ENCODE results near the gene COL5A2. TPM values are rescaled to one million over a fixed set of nuclear protein-coding genes. Genes with fewer than 3 reads are reported as not detected.

COL5A2 gene
- total RNA-seq, 6 experiments from 2014 or later, result 5.7 to 17.6 (median 8.6) TPM

DNA sequence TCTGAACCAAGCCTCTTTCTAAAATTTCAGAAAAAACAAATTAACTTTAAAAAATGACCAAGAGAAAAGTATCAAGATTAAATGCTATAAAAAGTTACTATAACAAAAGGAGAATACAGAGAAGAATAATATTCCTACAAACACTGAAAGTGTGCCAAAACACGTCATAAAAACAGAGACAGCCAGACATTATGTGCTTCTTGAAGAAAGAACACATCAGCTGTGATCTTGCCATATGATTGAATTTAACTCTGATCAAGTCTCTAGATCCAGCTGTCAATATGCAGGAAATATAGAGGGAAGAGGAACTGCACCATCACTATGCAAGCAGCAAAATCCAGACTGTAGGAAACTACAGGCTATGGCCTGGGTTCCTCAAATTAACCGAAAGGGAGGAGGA is 33.7 kb upstream of the COL5A2 start:
- no peaks in the 10 kb centered on the region for H3K36me3 ChIP-seq
- intact Hi-C loops (cut with DNase I), result no loop called here
- no peak for DNase-seq
- 74% methylated on average over 2 of the region's 2 CpGs for WGBS (ENCODE audit: insufficient coverage, low coverage, low lambda C conversion rate, missing lambda C conversion rate)
- H3K27ac ChIP-seq, result no peak overlapping the region
- no peaks in the 10 kb centered on the region for H3K27me3 ChIP-seq
- H3K4me1 ChIP-seq, result no peaks in the 10 kb centered on the region
- no peak overlapping the region for H3K4me3 ChIP-seq
- no peak for ATAC-seq
- TF ChIP-seq POLR2A (IDR thresholded peaks at IDR 0.05), result no peak
- TF ChIP-seq, protein P1, sequence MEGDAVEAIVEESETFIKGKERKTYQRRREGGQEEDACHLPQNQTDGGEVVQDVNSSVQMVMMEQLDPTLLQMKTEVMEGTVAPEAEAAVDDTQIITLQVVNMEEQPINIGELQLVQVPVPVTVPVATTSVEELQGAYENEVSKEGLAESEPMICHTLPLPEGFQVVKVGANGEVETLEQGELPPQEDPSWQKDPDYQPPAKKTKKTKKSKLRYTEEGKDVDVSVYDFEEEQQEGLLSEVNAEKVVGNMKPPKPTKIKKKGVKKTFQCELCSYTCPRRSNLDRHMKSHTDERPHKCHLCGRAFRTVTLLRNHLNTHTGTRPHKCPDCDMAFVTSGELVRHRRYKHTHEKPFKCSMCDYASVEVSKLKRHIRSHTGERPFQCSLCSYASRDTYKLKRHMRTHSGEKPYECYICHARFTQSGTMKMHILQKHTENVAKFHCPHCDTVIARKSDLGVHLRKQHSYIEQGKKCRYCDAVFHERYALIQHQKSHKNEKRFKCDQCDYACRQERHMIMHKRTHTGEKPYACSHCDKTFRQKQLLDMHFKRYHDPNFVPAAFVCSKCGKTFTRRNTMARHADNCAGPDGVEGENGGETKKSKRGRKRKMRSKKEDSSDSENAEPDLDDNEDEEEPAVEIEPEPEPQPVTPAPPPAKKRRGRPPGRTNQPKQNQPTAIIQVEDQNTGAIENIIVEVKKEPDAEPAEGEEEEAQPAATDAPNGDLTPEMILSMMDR (IDR thresholded peaks at IDR 0.05), result no peak
- H3K9me3 ChIP-seq, result no peaks in the 10 kb centered on the region

DNA sequence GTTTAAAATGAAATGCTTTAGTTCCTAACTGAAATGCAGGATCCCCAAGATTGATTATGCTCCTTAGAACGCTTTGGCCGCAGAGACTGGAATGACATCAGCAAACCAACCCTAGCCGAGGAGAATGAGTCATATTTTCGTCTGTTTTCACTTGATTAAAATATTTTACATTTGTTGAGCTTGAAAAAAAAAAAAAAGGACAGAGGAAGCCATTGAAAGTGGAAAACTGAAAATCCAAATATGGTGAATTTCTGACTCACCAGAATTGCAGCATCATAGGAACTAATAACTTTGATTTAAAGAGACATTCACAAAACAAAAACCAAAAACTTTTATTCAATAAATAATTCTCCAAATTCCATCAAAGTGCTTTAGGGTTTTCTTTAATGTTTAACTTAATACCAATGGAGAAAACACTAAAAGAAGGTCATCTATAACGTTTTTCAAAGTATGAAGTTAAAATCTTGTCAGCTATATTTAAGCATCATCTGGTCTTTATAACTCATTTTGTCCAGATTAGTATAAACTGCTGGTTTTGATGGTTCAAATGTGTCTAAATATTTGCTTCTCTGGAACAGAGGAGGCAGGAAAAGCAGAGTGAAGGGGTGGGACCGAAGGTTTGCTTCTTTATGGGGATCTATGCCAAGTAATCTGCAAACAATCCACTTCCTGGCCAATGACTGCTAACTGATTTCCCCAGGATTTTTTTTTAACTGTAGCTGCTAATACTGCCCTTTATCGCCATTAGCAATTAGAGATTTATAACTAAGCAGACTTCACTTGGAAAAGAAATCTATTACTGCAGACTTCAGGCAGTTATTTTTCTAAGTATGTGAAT is 30.9 kb upstream of the COL5A2 start:
- no peaks in the 10 kb centered on the region for H3K27me3 ChIP-seq
- TF ChIP-seq, protein P1 (IDR thresholded peaks at IDR 0.05), result no peak
- DNase-seq, result no peak
- H3K9me3 ChIP-seq, result no peaks in the 10 kb centered on the region
- 32% methylated on average over 7 of the region's 7 CpGs for WGBS (ENCODE audit: insufficient coverage, low coverage, low lambda C conversion rate, missing lambda C conversion rate)
- no peaks in the 10 kb centered on the region for H3K36me3 ChIP-seq
- ATAC-seq, result peak; percentile 90 to 97 (median 93)
- intact Hi-C loops (cut with DNase I), result no loop called here
- H3K4me1 ChIP-seq, result no peaks in the 10 kb centered on the region
- H3K4me3 ChIP-seq, result no peak overlapping the region
- no peak overlapping the region for H3K27ac ChIP-seq

DNA sequence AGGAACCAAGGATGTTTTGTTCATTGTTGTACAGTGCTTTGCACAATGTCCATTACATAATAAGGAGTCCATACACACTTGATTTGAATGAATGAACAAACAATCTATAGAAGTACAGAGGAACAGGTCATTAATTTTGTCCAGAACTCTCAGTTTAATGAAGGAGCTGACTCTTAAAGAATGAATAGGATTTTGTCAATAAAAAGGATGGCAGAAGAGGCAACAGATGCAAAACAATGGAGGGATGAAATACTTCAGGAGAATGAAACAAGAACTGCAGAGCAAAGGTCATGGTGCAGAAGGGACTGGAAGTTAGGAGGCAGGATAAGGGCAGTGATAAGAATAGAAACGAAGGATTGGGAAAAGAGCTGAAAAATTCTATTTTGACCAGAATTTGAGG is 28.7 kb upstream of the COL5A2 start:
- Histone ChIP-seq H3K9me3 (no peaks in the 10 kb centered on the region), H3K4me3 (no peak overlapping the region), H3K4me1 (no peaks in the 10 kb centered on the region), H3K36me3 (no peaks in the 10 kb centered on the region), H3K27me3 (no peaks in the 10 kb centered on the region), H3K27ac (no peak overlapping the region)
- intact Hi-C loops (cut with DNase I), result no loop called here
- ATAC-seq (no peak), DNase-seq (no peak)
- 50% methylated on average over 1 of the region's 1 CpG for WGBS (ENCODE audit: insufficient coverage, low coverage, low lambda C conversion rate, missing lambda C conversion rate)
- TF ChIP-seq POLR2A (IDR thresholded peaks at IDR 0.05), result no peak
- TF ChIP-seq, protein P1 (IDR thresholded peaks at IDR 0.05), result no peak

DNA sequence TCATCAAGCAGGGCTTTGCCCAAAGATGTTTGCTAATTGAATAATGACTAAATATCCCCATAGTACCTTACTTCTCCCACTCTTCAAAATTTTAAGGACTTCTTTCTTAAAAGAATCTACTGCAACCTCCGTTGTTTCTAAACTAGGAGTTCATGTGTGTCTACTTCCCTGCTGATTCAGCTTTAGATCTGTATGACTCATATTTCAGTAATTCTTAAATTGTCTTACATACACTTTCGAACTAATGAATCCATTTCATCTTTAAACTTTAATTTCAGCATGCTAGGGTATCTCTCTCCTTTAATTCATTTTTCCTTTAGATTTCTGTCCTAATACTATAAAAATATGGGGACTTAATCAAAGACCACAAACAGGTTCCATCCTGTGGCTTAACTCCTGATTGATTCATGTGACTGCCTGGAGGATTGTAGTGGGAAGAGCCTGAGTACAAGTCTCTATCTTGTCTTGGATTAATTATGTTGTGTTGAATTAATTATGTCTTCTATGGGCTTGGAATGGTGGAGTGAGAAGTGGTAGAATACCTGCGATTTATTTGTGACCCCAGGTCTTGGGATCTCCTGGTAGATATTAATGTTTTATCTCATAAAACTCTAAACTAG is 24.9 kb upstream of the COL5A2 start:
- H3K4me1 ChIP-seq, result no peaks in the 10 kb centered on the region
- DNase-seq (no peak), ATAC-seq (no peak)
- no peak overlapping the region for H3K4me3 ChIP-seq
- intact Hi-C loops (cut with DNase I), result no loop called here
- H3K36me3 ChIP-seq, result no peaks in the 10 kb centered on the region
- H3K27ac ChIP-seq, result no peak overlapping the region
- TF ChIP-seq, protein P1 (IDR thresholded peaks at IDR 0.05), result no peak
- no peak for TF ChIP-seq POLR2A (IDR thresholded peaks at IDR 0.05)
- WGBS (ENCODE audit: insufficient coverage, low coverage, low lambda C conversion rate, missing lambda C conversion rate), result 68% methylated on average over 3 of the region's 3 CpGs
- no peaks in the 10 kb centered on the region for H3K9me3 ChIP-seq
- H3K27me3 ChIP-seq, result no peaks in the 10 kb centered on the region

All from right lobe of liver (tissue), 6 donors.